Effector memory CD8-positive, alpha-beta T cell (primary cell): ENCODE data around the gene ERCC4.

Source experiments
- ATAC-seq: fragments of 150-1000 bp; cut with Tn5 transposase; replicated peaks from 2 replicates; pipeline ENCODE4 v1.10.0; 2021; ENCODE audit warnings: mild to moderate bottlenecking, moderate library complexity
- DNase-seq, 3 experiments: peaks; one replicate each; pipeline ENCODE4 v3.0.0; 2021
- H3K27ac Mint-ChIP-seq, 2 donors: one replicate each; pipeline ENCODE4 v1.8.0; 2022; ENCODE audit warnings: mild to moderate bottlenecking in 2 of 2, mixed read lengths in 2 of 2, moderate library complexity in 2 of 2
- H3K27me3 Mint-ChIP-seq, 2 donors: one replicate each; pipeline ENCODE4 v1.8.0; 2022; ENCODE audit warnings: mixed read lengths in 2 of 2
- H3K36me3 Mint-ChIP-seq: one replicate; pipeline ENCODE4 v1.8.0; 2022; ENCODE audit warnings: mild to moderate bottlenecking, moderate library complexity, mixed read lengths; ENCODE audit not compliant: insufficient read depth
- H3K4me1 Mint-ChIP-seq, 2 donors: one replicate each; pipeline ENCODE4 v1.8.0; 2022; ENCODE audit warnings: low read depth in 2 of 2, mixed read lengths in 2 of 2
- H3K4me3 Mint-ChIP-seq, 2 donors: one replicate each; pipeline ENCODE4 v1.8.0; 2022; ENCODE audit warnings: mild to moderate bottlenecking in 2 of 2, mixed read lengths in 2 of 2, moderate library complexity in 2 of 2
- H3K9me3 Mint-ChIP-seq, 2 donors: one replicate each; pipeline ENCODE4 v1.8.0; 2022; ENCODE audit warnings: mixed read lengths in 2 of 2

Gene ERCC4

DNA sequence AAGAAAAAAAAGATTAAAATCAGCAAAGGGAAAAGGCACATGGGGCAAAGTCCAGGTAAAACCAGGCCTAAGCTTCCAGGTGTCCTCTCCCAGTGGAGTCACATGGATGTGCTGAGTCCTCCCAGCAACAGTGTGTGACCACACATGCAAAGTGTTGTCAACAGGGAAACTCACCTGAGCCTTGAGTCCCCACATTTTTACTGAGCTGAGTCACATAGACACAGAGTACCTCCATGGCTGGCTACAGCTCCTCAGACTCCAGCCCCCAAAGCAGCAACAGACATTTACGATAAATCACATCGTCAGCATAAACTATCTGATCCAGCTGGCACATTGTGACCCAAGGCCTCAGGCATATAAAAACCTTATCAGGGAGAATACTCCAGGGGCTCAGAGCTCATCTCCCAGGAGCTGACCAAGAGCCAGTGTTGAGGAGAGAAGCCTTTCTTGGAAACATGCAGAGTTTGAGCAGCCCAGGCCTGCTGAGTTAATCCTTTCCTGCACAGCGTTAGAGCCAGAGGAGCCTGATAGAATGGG, 20.5 kb downstream of the ERCC4 start:
- ATAC-seq: no peak
- no peak for DNase-seq

DNA sequence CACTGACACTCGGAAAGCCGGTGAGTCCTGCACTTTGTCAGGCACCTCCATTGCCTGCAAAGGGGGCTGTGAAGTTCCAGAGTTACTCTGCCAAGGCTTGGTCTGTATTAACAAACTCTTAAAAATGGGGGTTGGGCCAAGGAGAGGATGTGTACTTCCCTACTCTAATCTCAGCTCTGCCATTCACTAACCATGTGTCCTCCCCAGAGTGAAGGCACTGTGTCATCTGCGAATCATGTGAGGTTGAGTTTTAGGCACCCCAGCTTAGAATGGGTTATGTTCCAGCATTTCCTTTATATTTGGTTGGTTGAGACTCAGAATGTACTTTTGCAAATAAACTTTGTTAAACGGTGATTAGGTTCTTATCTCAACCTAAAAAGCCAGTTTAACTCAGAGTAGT, 24.9 kb downstream of the ERCC4 start:
- peaks cover 25% of the 10 kb centered on the region for H3K36me3 Mint-ChIP-seq
- no peaks in the 10 kb centered on the region for H3K27me3 Mint-ChIP-seq
- no peak overlapping the region for H3K27ac Mint-ChIP-seq
- no peaks in the 10 kb centered on the region for H3K4me1 Mint-ChIP-seq
- no peak overlapping the region for H3K4me3 Mint-ChIP-seq
- no peaks in the 10 kb centered on the region for H3K9me3 Mint-ChIP-seq
- ATAC-seq (no peak), DNase-seq (no peak)

More for the DNA sequence above, 20.5 kb downstream of the ERCC4 start:
- H3K9me3 Mint-ChIP-seq: no peaks in the 10 kb centered on the region
- no peaks in the 10 kb centered on the region for H3K4me1 Mint-ChIP-seq
- H3K27me3 Mint-ChIP-seq: no peaks in the 10 kb centered on the region
- H3K27ac Mint-ChIP-seq: no peak overlapping the region
- H3K4me3 Mint-ChIP-seq: no peak overlapping the region
- H3K36me3 Mint-ChIP-seq: peaks cover 24% of the 10 kb centered on the region

DNA sequence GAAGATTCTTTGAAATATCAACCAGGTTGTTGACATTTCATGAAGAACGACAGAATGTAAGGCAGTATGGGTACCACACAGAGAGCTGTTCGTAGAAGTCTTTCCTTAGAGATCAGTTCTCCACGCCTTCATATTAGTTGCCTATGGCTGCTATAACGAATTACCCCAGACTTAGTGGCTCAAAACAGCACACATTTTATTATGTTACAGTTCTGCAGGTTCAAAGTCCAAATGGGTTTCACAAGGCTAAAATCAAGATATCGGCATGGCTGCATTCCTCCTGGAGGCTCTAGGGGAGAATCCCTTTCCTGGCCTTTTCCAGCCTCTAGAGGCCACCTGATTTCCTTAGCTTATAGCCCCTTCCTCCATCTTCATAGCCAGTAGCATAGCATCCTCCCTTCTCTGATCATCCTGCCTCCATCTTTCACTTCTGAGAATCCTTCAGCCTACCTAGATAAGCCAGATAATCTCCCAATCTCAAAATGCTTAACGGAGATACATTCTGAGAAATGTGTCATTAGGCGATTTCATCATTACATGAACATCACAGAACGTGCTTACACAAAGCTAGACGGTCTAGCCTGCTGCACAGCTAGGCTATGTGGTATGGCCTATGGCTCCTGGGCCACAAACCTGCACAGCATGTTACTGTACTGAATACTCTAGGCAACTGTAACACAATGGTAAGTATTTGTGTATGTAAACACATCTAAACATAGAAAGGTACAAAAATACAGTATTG, 26.0 kb downstream of the ERCC4 start:
- DNase-seq: no peak
- H3K27ac Mint-ChIP-seq: no peak overlapping the region
- ATAC-seq: no peak
- no peaks in the 10 kb centered on the region for H3K9me3 Mint-ChIP-seq
- H3K27me3 Mint-ChIP-seq: no peaks in the 10 kb centered on the region
- no peak overlapping the region for H3K4me3 Mint-ChIP-seq
- no peaks in the 10 kb centered on the region for H3K4me1 Mint-ChIP-seq
- peaks cover 19% of the 10 kb centered on the region for H3K36me3 Mint-ChIP-seq

DNA sequence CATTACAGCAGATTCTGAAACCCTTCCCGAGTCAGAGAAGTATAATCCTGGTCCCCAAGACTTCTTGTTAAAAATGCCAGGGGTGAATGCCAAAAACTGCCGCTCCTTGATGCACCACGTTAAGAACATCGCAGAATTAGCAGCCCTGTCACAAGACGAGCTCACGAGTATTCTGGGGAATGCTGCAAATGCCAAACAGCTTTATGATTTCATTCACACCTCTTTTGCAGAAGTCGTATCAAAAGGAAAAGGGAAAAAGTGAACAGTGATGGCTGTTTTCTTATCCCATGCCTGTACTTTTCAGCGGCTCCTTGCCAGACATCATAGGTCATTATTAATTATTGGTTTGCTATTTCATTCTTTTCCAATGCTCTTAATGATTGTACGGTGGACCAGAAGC, 28.1 kb downstream of the ERCC4 start:
- no peaks in the 10 kb centered on the region for H3K9me3 Mint-ChIP-seq
- no peak for DNase-seq
- H3K27me3 Mint-ChIP-seq: no peaks in the 10 kb centered on the region
- H3K4me3 Mint-ChIP-seq: no peak overlapping the region
- H3K4me1 Mint-ChIP-seq: no peaks in the 10 kb centered on the region
- H3K27ac Mint-ChIP-seq: no peak overlapping the region
- no peak for ATAC-seq
- H3K36me3 Mint-ChIP-seq: peaks cover 19% of the 10 kb centered on the region

DNA sequence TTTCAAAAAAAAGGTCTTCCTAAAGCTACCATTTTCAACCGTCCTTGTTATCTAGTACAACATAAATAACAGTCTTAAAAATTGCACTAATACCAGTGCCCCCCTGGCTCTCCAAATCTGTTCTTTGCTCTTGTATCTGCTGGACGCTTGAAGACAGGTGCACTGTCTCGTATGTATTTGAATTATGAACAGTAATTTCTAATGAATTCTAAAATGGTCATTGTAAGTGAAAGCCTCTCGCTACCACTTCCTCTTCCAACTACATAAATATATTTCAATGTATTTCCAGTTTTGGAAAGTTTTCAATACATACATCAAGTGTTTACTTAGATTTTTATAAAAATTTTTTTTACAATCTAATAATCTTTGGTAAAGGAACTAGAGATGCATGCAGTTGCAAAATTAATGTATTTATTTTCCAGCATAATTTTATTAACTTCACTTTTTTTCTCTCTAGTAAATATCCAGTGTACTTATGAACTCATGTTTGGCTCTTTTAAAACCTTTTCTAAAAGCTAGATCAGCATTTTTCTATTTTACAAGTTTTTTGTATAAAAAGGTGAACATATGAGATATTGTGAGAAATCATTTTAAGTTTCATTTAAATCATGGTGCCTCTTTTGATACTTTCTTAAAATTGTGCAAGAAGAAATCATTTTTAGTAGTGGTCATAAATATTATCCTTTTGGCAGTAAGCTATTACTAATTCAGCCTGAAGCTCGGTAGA, 31.0 kb downstream of the ERCC4 start:
- Mint-ChIP-seq H3K4me3 (no peak overlapping the region), H3K4me1 (peaks cover under 1 to 5% of the 10 kb centered on the region in 2 donors)
- ATAC-seq: no peak

DNA sequence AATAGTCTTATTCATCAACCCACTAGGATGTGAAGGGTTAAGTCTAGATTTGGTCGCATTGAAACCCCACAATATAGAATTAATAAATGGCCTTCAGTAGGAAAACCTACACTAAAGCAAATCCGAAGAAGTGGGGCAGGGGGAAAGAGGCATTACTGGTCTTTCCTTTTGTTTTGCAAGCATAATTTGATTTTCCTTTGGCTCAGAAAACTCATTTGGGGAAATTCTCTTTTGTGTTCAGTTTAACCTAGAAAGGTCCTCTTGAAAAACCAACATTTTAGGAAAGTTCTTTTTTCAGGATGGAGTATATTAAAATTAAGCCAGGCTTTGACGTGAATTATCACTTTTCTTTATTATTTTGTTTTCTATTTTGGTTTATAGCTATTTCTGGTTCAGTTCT, 31.7 kb downstream of the ERCC4 start:
- H3K27me3 Mint-ChIP-seq: peaks cover 20 to 22% of the 10 kb centered on the region in 2 donors
- DNase-seq: no peak
- H3K9me3 Mint-ChIP-seq: no peaks in the 10 kb centered on the region
- H3K36me3 Mint-ChIP-seq: peaks cover 11% of the 10 kb centered on the region
- no peak overlapping the region for H3K27ac Mint-ChIP-seq
- no peak overlapping the region for H3K4me3 Mint-ChIP-seq
- ATAC-seq: no peak
- peaks cover 6 to 12% of the 10 kb centered on the region in 2 donors for H3K4me1 Mint-ChIP-seq

More for the DNA sequence above, 31.0 kb downstream of the ERCC4 start:
- Mint-ChIP-seq H3K27ac (no peak overlapping the region), H3K27me3 (peaks cover 15 to 16% of the 10 kb centered on the region in 2 donors), H3K9me3 (no peaks in the 10 kb centered on the region), H3K36me3 (peaks cover 12% of the 10 kb centered on the region)
- no peak for DNase-seq

DNA sequence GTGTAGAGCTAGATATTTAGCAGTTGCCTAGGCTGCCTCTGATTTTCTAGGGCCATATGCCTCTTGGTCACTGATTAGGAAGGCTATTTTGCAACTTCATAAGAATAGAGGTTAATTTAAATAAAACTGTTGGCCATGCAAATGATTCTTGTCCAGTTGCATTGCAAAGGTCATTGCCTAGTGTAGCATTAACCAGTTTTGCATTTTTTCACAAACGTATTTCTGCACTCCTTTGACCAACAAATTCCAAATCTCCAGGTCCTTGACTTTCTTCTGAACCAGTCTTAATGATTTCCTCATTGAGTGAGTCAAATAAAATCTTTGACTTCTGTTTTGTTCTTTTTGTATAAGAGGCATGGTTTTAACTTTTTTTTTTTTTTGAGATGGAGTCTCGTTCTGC, 33.5 kb downstream of the ERCC4 start:
- no peaks in the 10 kb centered on the region for H3K36me3 Mint-ChIP-seq
- ATAC-seq: no peak
- no peak for DNase-seq
- no peak overlapping the region for H3K4me3 Mint-ChIP-seq
- peaks cover 25 to 35% of the 10 kb centered on the region in 2 donors for H3K27me3 Mint-ChIP-seq
- H3K27ac Mint-ChIP-seq: no peak overlapping the region
- peaks cover 12 to 19% of the 10 kb centered on the region in 2 donors for H3K4me1 Mint-ChIP-seq
- H3K9me3 Mint-ChIP-seq: no peaks in the 10 kb centered on the region

DNA sequence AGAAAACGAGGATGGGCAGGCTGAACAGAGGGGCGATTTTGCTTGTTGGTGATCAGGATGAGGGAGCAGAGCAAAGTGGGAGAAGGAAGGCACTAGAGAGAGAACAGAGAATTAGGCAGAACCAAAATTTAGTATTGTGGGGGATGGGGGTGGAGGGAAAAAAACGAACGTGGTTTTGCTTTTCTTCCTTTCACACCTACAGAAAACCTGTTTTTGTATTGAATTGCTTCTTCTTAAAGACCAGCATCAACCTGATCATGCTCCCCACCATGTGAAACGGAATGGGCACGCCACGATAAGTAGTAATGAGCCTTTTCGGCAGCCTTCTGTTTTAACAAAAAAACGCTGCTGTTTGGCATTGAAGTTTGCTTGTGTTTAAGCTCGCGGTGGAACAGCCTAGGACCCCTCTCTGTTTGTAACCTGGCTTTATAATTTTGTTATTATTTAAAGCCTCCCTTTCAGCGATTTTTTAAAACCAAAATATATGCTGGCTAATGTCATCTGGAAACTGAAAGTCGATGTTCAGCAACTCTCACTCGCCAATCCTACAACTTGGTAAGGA, 36.8 kb downstream of the ERCC4 start:
- Mint-ChIP-seq H3K27ac (peak overlapping the region in 1 of 2 donors; percentile 44), H3K9me3 (no peaks in the 10 kb centered on the region), H3K4me1 (peaks cover 12 to 19% of the 10 kb centered on the region in 2 donors), H3K27me3 (peaks cover 35 to 43% of the 10 kb centered on the region in 2 donors), H3K36me3 (no peaks in the 10 kb centered on the region), H3K4me3 (peak overlapping the region; percentile 70 to 80)
- ATAC-seq: no peak
- no peak for DNase-seq

DNA sequence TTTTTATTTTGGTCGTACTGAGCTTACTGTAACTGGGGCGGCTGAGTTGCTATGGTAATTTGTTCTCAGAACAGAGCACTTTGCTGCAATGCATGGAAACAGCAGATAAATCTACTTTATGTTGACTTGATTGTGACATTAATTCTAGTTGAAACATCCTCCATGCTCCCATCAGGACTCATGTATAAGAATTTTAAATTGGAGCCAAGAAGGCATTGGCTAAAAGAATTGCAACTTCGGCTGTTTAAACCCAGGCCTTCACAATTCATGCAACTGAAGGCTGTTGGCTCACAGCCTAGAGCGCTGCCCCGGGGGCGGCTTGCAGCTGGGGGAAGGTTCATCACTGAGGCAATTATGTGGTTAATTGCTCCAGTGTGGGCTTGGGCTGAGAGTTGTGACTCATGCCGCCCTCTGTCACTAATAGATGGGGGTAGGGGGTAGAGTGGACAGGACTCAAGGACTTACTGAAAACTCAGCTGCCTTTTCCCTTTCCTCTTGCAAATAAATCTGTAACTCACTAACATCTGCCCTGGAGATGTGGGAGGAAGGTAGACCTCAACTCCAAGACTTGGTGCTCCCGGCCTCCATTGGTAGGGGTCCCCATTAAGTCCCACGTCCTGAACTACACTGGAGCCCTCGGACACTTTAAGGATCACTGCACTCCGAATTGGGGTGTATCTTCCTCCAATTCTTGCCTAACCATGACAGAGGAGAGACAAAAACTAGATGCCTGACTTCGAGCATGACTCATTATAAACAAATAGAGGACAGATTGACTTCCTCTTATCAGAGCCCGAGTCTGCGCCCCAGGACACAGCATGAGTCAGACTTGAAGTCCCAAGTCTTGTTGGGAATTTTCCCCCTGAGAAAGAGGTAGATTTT, 37.5 kb downstream of the ERCC4 start:
- H3K27ac Mint-ChIP-seq: peak overlapping the region; percentile 2 to 44
- H3K4me3 Mint-ChIP-seq: peak overlapping the region; percentile 70 to 80
- H3K4me1 Mint-ChIP-seq: peaks cover 12 to 19% of the 10 kb centered on the region in 2 donors
- DNase-seq (no peak), ATAC-seq (peak; percentile 33)
- peaks cover 42 to 50% of the 10 kb centered on the region in 2 donors for H3K27me3 Mint-ChIP-seq
- no peaks in the 10 kb centered on the region for H3K9me3 Mint-ChIP-seq
- no peaks in the 10 kb centered on the region for H3K36me3 Mint-ChIP-seq

DNA sequence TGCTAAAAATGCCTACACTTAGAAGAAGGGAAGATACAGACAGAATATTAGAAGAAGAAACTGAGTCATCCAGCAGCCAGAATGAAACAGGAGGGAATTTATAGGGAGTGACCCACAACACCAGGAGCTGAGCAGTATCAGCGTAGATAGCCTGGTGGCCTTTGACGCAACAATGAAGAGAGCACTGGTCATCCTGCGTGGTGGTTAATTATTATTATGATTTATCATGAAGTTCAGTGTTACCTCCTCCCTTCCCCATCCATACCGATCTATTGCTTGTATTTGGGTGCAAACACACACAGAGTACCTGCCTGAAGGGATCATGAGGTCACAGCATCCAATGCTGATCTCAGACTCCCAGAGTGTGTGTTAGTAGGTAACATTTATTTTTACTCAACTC, 38.5 kb downstream of the ERCC4 start:
- H3K36me3 Mint-ChIP-seq: no peaks in the 10 kb centered on the region
- peaks cover 12 to 19% of the 10 kb centered on the region in 2 donors for H3K4me1 Mint-ChIP-seq
- H3K27ac Mint-ChIP-seq: no peak overlapping the region
- ATAC-seq: no peak
- DNase-seq: no peak
- peaks cover 44 to 56% of the 10 kb centered on the region in 2 donors for H3K27me3 Mint-ChIP-seq
- no peak overlapping the region for H3K4me3 Mint-ChIP-seq
- H3K9me3 Mint-ChIP-seq: no peaks in the 10 kb centered on the region

DNA sequence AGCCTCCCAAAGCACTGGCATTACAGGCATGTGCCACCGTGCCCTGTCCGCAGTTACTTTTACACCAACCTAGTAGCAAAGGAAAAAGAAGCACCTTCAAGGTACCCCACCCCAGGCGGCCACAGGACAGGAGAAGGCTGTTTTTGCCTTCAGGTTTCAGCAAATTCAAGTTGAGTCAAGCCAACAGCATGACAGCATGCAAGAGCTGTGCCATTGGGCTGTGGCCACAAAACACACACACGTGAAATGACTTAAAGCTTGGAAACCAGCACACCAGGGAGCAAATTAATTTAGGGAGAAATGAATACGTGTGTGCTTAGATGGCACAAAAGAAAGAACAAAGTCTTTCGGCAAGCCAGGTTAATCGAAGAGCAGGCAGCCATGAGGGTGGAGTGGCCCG, 39.7 kb downstream of the ERCC4 start:
- Mint-ChIP-seq H3K27ac (no peak overlapping the region), H3K9me3 (no peaks in the 10 kb centered on the region)
- no peak for DNase-seq

DNA sequence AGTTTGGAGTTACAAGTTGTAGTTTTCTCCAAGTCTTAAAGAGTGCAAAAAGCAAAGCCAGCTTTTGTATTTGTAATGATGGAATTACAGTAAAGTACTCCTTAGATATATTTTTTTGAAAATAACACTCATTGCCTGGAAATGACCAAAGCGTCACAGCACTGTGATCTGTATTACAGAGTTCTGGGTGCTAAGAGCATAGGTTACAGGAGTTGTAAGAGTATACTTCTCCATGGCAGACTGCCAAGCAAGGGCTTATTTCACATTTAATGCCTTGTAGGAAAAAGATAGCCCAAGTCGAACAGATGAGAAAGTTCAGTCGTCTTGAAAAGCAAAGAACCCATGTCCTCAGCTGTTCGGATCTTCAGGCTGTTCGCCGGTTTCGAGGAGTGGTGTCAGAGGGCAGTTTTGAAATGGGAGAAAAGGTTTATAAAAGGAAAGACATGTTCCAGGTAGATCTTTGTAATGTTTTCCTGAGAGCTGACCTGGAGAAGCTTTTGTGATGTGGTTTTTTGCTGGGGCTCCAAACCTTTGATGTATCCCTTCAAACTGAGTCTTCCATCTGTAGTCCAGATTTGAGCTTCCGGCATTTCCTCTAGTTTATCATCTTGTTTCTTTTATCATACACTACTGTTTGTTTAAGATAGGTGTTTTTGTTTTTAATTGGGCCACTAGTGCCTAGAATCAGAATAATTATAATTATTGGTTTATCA, 41.3 kb downstream of the ERCC4 start:
- H3K4me3 Mint-ChIP-seq: no peak overlapping the region
- peaks cover 39 to 42% of the 10 kb centered on the region in 2 donors for H3K27me3 Mint-ChIP-seq
- H3K36me3 Mint-ChIP-seq: no peaks in the 10 kb centered on the region
- no peak overlapping the region for H3K27ac Mint-ChIP-seq
- peaks cover 9 to 11% of the 10 kb centered on the region in 2 donors for H3K4me1 Mint-ChIP-seq
- H3K9me3 Mint-ChIP-seq: no peaks in the 10 kb centered on the region
- DNase-seq: no peak
- no peak for ATAC-seq

More for the DNA sequence above, 39.7 kb downstream of the ERCC4 start:
- H3K4me1 Mint-ChIP-seq: peaks cover 12 to 19% of the 10 kb centered on the region in 2 donors
- H3K27me3 Mint-ChIP-seq: peaks cover 51 to 59% of the 10 kb centered on the region in 2 donors
- H3K36me3 Mint-ChIP-seq: no peaks in the 10 kb centered on the region
- no peak overlapping the region for H3K4me3 Mint-ChIP-seq
- ATAC-seq: no peak
